Hematopoietic multipotent progenitor cell treated with erythropoietin and hydrocortisone succinate and interleukin-3 and kit ligand, for 6 days (in vitro differentiated cells): Measurements from ENCODE around the gene MOXD1.
"Not testable (repeated sequence)": the region's sequence is repeated elsewhere in the genome, so short reads cannot be mapped to it uniquely, and the experiment has no call there.

Experiments used
- DNase-seq: peaks from one replicate; pipeline ENCODE4 v3.0.0-alpha.2; 2015

Gene MOXD1

DNA sequence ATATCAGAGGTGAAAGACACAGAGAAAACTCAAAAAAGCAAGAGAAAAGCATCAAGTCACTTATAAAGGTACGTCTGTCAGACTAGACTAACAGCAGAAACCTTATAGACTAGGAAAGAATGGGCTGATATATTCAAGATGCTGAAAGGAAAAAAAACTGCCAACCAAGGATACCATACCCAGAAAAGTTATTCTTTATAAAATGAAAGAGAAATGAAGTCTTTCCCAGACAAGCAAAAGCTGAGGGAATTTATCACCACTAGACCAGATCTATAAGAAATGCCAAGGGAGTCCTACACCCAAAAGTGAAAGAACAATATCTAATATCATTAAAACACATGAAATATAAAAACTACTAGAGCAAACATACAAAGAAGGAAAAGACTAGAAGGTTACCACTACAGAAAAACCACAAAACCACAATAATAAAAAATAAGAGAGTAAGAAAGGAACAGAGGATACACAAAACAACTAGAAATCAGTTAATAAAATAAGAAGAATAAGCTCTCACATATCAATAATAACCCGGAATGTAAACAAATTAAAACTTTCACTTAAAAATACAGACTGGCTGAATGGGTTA, 6.2 kb downstream of the MOXD1 start:
- DNase-seq = no peak

DNA sequence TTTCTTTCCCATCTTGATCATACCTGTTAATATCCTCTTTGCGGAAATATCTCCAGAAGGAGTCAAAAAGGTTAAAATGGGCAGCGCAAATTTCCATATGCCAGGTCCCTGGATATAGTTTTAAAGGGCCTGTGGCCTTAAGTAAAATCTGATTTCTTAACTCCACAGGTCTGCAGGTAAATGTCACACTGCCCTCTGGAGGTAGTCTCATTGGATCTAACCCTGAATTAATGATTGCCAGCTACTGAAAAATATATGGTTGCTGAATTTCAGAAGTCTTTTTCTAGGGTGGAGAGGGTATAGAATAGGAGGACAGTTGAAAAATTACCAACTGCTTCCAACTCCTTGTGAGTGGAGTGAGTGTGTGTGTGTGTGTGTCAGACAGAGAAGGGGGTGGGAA, 8.5 kb downstream of the MOXD1 start:
- peak; percentile 4 for DNase-seq

DNA sequence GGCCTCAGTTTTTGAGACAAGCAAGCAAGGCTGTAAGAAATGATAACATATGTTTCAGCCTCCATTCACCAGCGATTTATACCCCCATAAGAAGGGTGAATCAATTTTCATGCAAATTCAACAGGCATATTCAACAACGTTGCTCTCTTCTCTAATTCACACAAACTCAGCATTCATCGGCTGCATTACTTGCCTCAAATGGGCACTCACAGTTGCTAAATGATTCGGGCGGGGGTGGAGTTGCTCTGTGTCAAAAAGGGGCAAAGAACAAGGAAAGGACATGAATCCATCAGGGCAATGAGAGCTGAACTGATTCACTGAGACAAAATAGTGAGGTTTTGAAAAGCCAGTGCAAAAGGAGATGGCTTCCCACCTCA, 9.0 kb downstream of the MOXD1 start:
- DNase-seq = no peak

DNA sequence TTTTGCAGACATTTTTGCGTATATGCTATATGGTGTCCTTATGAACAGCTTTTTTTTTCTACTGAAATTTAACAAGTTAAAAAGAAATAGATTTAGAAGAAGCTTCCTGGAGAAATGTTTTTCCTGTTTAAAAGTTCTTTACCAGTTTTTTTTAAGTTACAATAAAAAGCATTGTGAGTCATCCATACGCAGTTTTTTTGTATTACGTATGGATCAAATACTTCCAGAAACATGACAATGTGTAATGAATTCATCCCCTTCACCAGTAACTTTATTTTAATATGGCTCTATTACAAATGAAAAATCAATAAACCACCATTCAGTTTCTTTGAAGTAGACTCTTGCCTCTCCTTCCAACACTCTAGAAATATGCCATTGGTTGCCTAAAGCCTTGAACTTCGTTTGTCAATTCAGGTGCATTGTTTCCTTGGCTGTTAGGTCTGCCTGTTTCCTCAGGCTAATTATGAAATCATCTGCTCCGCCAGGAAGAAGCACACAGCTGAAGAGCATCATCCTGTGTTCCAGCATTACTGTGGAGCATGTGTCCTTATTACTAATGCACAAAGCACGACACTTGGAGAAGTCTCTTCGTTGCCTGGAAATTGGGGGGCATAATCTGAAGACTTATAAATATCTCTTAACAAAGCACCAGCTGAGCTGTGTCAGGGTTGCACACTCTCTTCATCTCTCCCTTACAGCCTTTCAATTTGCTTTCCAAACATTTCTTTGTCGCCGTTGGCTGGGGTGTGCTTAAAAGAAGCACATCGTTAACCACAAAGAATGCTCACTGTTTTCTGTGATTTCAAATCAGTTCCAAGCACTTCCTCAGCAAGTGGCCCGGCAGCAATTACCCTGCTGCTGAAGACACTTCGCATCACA, 9.6 kb downstream of the MOXD1 start:
- no peak for DNase-seq

DNA sequence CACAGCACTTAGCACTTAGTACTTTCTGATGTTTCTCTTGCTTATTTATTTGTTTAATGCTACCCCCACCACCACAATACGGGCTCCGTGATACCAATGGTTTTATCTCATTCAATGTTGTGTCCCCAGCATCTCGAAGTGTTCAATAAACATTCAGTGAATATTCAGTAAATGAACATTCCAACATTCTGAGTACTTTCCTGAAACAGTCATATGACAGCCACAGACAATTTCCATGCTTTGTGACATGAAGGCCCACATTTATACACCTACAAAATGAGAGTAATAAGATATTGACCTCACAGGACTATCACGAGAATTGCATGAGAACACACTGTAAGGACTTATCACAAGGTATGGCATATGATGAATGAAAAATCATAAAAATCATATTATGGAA, 10.8 kb downstream of the MOXD1 start:
- no peak for DNase-seq

DNA sequence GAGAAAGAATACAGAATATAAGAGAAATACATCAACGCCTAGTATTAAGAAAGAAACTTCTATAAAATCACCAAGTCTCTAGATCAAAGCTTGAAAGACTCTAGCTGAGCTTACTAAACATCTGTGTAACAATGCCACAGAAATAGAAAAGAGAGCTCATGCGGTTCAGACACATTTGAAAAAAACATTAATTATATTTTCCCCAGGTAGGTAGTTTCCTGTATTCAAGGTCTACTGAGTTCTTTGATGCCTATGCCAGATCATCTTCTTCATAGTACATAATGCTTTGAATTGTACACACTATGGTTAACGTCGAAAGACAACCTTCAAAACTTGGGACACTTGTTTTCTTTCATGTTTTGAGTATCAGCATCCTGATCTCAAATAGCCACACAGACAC, 11.3 kb downstream of the MOXD1 start:
- no peak for DNase-seq

DNA sequence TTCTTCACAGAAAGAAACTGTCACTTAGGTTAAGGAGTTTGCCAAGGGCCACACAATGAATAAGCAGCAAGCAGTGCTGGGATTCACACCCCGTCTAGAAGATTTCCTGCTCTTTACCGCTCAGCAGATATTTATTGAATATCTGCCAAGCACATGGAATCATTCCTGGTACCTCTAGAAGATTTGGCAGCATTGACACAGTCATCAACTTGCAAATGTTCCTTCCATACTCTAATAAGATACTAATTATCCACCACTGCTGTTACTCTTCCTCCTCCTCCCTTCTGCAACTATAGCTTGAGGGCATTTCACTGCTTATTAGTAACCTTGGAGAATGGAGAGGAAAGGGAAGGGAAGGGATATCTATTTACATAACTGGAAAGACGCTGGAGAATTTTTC, 13.0 kb downstream of the MOXD1 start:
- DNase-seq = no peak

DNA sequence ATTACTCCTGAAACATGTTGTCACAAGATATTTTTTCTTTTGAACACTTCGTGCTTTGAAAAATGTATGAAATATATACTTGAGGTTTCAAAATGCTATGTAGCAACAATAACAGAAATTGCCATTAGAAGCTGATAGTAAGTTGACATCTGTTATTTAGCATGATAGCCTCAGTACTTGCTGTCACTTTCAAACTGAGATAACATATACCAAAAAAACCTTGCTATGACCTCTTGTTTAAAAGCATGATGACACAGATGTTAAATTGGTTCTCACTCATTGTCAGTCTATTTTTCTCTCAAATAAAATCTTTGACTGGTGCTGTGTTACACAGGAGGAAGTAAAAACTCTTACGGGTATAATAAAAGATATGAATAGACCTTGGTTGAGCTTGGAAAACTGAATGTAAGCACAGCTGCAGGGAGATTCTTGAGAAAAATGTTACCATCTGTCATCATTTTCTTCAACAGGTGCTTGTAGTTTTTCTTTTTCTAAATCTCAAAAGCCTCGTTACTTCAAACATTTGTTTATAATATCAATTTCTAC, 18.6 kb downstream of the MOXD1 start:
- DNase-seq = no peak

DNA sequence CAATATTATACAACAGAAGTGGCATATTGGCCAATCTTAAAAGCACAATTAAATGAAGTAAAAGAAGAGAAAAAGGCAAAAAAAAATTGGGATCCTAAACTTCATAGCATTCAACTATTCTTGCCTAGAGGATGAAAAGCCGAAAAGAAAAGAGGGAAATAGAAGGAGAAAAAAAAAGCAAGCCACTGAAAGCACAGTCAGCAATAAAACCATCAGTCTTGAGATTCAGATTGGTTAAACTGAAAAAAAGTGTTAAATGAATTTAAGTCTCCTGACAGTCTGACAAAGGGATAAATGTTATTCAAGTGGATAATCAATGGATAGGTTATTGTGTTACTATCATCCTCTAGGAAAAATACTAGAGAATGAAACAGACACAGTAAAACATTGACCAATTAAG, 19.9 kb downstream of the MOXD1 start:
- DNase-seq = no peak

DNA sequence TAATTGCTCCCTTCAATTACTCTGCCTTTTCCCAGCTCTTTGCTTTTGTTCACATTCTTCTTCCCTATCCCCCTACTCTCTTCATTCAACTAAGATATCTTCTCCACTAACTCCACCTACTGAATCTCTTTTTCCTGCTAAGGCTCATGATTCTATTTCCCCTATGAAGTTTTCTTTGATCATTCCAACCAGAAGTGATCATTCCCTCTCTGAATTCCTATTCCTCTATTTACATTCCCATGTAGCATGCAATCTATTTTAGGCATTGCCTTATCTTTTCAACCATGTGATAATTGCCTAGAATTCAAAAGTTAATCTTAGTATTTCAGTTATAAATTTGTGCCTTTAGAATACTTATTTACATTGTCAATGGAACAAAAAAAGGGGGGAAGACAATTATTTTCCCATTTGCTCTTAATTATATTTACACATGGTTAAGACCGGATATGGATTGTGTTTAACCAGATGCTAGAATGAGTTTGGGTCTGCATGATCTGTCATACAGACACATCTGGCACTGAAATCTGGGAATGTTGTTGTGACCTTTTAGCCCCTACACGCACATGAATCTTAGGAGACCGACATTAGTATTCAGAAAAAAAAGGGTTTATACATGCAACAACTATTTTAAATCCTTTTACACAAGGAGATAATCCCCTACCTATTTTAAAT, 20.8 kb downstream of the MOXD1 start:
- DNase-seq = no peak

DNA sequence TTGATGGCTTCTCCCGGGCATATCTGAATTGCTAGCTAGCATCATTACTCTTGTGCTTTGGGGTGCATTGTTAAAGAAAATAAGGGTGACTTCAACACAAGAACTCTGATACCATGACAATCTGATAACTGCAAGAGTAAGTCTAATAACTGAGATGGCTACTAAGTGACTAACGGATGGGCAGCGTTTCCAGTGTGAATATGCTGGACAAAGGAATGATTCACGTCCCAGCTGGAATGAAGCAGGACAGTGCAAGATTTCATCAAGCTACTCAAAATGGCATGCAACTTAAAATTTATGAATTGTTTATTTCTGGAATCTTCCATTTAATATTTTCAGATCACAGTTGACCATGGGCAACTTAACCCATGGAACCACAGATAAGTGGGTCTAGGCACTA, 31.7 kb downstream of the MOXD1 start:
- DNase-seq = no peak

DNA sequence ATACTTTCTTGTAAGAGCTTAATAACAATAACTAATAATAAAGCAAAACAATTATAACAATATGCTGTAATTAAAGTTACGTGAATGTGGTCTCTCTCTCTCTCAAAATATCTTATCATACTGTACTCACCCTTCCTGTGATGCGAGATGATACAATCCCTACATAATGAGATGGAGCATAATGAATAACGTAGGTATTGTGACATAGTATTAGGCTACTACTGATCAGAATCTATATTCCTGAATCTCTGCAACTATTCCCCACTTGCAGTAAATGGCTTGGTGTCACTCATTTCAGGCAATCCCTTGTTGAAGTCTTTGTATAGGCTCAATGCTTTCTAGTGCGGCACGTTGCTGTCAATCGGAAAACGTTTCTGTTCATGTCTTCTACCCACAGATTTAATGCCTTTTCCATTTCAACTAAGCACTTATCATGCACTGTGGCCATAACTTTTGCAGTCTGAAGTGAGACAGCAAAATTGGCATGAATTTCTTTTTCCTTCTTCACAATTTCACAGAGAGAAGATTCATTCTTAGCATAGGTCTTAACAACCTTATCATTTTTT, 32.3 kb downstream of the MOXD1 start:
- DNase-seq = no peak

DNA sequence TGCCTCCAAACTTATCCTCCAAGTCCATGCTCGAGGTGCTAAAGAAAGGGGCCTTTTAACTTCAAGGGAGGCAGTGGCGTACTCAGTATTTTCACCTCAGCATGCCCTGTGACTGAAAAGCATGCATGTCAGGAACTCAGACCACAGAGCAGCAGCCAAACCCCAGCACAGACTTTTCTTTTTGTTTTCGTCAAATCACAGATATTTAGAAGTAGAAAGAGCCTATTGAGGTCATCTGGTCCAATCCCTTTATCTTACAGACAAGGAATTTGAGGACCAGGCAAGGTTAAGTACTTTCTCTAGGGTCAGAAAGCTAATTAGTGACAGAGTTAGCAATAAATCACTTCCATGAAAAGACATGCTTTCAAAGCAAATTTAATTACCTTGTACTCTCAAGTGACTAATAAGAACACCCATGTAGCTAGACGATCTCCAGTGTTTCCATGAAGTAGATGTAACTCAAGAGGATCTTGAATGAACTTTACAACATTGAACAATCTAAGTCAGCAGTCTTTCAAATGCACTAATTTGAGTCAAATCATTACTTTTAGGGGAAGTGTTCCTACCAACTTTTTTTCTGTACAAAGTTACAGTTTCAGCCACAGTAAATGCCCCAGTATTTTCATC, 35.9 kb downstream of the MOXD1 start:
- no peak for DNase-seq

DNA sequence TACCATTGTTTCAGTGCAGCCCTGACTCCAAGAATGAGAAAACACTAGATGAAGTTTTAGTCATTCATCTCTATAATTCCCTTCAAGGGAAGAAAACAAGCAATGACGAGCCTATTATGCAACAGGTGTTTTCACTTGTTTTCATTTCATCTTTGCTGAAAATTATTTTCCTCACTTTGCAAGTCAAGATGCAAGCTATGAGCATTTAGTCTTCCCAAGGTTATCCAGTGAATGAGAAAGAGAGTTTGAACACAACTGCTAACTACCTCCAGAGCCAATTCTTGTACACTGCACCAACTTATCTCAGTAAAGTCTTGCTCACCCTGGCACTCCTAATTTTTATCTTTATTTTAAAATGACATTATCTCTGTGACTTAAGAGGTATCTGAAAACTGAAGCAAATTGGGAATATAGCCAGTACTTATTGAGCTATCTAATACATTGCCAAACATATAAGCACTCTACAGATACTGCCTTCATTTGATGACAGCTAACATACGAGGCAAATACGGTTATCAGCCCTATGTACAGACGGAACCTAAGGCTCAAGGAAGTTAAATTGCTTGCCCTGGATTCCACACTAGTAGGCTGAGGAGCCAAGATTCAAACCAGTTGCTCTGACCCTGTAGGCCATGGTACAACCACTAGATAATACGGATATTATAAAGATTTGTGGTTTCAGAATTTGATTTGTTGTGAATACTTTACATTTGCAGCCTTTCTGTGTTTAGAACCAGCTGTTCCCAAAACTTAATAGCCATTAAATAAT, 36.8 kb downstream of the MOXD1 start:
- no peak for DNase-seq

DNA sequence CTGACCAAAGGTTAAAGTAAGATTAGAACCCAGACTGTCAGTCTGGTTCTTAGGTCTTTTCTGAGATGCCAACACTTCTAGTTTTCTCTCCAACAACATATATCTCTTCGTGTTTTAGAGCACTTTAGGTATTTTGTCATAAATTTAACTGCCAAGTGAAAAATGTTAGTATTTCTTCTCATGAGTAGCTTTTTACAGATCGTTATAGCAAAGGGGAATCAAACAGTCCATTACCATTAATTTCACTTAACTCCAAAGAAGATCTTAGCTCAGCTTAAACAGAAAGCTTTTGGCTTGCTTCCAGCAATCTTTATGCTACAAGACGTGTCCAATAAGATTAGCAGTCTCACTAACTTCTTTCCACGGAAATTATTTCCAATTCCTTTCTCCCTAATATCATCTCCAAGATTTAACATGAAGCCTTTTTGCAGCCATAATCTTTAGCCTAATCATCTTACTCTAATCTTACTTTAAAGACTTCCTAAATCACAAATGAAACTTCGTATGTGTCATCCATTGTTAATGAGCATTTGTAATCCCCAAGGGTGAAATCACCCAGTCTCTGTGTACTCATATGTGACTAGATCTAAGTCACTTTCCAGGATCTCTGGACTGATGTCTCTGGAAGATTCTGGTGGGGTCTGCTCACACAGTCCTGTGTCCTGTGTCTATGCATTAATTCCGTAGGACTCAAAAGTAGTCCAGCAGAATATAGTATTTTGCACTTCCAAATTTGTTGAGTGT, 38.7 kb downstream of the MOXD1 start:
- DNase-seq = no peak

DNA sequence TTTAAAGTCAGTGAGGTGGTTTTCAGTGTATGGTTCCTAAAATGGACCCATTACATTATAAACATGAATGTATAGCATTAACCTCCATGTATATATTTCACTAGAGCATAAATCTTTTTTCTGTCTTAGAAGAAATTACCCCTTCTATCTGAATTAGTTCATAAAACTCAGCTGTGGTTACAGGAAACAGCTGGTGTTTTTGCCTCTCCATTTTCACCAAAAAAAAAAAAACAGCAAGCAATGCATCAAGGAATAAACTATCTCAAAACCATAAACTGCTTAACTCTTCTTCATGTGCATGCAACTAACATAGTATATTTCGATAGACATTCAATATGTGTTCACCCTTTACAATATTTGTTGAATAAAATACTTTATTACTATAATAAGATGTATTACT, 40.2 kb downstream of the MOXD1 start:
- no peak for DNase-seq

DNA sequence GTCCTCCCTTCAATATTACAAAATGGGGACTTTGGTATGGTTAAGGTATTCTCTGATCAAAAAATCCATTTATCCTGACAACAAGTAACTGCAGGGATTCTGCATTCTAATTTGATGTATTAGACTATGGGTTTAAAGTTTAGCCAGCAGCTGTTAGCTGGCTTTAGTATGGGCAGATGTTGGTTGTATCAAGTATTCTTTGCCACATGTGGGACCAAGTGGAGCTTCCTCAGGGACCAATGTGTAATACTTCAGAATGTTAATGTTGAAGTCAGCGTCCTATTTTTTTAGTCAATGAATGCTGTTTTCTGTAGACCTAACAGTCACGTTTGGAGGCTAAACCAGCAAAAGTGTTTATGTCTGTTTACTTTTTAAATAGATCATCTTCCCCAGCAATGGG, 41.4 kb downstream of the MOXD1 start:
- no peak for DNase-seq

DNA sequence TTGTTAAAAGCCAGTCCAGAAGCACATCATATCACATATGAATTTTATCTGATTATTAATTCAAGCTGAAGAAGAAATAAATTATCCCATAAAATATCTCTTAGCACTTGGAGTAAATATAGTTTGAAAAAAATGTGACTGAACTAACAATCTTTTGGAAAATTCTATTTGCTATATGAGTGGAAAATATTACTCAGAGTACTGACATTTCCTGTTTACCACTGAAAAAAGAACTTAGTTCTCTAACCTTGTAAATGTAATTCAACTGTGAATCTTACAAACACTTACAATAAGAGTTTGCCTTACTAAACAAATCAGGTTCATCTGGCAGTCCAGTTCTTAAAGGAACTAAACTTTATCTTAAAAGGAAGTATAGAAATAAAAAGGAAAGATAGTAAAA, 44.2 kb downstream of the MOXD1 start:
- DNase-seq = no peak

DNA sequence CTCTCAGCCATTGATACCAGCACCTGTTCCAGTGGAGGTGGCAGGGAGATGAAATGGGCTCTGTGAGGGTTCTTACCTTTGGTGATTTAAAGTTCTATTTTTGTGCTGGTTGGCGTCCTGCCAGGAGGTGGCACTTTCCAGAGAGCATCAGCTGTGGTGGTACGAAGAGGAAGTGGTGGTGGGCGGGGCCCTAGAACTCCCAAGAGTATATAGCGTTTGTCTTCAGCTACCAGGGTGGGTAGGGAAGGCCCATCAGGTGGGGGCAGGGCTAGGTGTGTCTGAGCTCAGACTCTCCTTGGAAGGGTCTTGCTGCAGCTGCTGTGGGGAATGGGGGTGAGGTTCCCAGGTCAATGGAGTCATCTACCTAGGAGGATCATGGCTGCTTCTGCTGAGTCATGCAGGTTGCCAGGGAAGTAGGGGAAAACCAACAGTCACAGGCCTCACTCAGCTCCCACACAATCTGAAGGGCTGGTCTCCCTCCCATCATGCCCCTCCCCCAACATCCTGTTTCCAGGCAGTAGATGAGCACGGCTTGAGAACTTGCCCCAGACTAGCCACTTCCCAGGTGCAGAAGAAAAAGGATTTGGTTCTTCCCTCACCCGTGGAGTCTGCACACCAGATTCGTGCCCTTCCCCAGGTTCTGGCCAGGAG, 46.6 kb downstream of the MOXD1 start:
- DNase-seq = peak; percentile 30

DNA sequence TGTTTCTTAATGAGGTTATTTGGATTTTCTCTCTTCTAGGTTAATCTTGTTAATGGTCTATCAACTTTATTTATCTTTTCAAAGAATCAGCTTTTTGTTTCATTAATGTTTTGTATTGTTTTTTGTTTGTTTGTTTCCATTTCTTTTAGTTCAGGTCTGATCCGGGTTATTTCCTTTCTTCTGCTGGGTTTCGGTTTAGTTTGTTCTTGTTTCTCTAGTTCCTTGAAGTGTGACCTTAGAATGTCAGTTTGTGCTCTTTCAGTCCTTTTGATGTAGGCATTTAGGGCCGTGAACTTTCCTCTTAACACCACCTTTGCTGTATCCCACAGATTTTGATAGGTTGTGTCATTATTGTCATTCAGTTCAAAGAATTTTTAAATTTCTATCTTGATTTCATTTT, 49.3 kb downstream of the MOXD1 start:
- not testable (repeated sequence) for DNase-seq

DNA sequence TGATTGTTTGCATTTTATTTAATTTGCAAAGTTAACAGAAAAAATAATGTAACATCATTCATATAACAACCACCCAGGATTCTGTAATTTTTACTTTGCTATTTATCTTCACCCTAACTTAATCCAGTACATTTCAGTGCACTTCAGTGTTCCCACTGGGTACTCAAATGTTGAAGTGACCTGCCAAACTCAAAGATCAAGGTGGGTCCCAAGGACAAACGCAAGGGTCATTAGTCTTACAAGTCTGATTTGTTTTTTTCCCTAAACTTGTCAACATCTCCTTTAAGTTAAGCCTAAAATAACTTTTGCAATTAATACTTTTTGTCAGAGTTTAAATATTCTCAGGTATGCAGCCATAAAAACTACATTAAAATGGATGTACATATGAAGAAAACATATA, 53.0 kb downstream of the MOXD1 start:
- no peak for DNase-seq
